Measurements from ENCODE around the gene PITX1. TPM values are rescaled to one million over a fixed set of nuclear protein-coding genes. Genes with fewer than 3 reads are reported as not detected.

The PITX1 gene
- total RNA-seq, 2 experiments from 2014 or later: 56.3 to 76.4 TPM

DNA sequence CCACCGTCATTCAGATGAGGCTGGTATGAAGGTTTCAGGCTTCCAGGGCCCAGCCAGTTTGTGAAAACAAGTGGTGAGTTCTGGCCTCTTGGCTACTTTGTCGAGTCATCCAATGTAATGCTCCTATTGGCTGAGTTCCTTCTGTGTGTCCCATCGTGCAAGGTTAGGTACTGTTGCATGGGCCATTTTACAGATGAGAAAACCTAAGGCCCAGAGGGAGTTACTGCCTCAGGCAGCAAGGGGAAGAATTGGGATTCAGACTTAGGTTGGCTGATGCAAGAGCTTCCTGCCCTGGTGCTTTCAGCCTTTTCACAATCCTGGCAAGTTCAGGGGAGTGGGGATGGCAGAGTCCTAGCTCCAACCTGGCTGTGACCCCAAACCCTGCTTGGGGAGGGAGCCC, 17.4 kb upstream of the PITX1 start:
- no peak overlapping the region for H3K4me3 ChIP-seq (ENCODE audit: low read depth, low read length, poor library complexity, severe bottlenecking)
- H3K9me3 ChIP-seq (ENCODE audit: low read length): no peaks in the 10 kb centered on the region
- peak overlapping the region; percentile 70; the same call in 1 of the 2 replicates for H2AFZ ChIP-seq (ENCODE audit: low read length)
- CTCF ChIA-PET (ENCODE audit: unreplicated experiment): no interaction called here
- intact Hi-C loops (cut with micrococcal nuclease; ENCODE audit: unreplicated experiment): loop anchor here (5.0 kb wide), 1 partner anchor 126 kb away; no protein-coding TSS in a partner anchor
- H3K79me2 ChIP-seq (ENCODE audit: insufficient read depth, low read depth, low read length): peaks cover 6% of the 10 kb centered on the region; the same call in 1 of the 2 replicates
- peak overlapping the region; percentile 95 for H3K4me2 ChIP-seq (ENCODE audit: low read length)
- H4K20me1 ChIP-seq (ENCODE audit: insufficient read depth, low read length): no peaks in the 10 kb centered on the region
- no peak for TF ChIP-seq EZH2phosphoT487 (IDR thresholded peaks at IDR 0.05; ENCODE audit: borderline replicate concordance, low read depth, low read length)
- TF ChIP-seq, protein P1, sequence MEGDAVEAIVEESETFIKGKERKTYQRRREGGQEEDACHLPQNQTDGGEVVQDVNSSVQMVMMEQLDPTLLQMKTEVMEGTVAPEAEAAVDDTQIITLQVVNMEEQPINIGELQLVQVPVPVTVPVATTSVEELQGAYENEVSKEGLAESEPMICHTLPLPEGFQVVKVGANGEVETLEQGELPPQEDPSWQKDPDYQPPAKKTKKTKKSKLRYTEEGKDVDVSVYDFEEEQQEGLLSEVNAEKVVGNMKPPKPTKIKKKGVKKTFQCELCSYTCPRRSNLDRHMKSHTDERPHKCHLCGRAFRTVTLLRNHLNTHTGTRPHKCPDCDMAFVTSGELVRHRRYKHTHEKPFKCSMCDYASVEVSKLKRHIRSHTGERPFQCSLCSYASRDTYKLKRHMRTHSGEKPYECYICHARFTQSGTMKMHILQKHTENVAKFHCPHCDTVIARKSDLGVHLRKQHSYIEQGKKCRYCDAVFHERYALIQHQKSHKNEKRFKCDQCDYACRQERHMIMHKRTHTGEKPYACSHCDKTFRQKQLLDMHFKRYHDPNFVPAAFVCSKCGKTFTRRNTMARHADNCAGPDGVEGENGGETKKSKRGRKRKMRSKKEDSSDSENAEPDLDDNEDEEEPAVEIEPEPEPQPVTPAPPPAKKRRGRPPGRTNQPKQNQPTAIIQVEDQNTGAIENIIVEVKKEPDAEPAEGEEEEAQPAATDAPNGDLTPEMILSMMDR (conservative IDR thresholded peaks at IDR 0.05; ENCODE audit: low read length): no peak
- POLR2A ChIA-PET: interaction anchor here (1.4 to 2.7 kb wide), 5 partner anchors 12 to 20 kb away, joined by 3 to 19 read pairs (median 5); no protein-coding TSS in a partner anchor
- no peaks in the 10 kb centered on the region for H3K9me2 ChIP-seq (ENCODE audit: insufficient read depth, low read length)
- H3K36me3 ChIP-seq (ENCODE audit: insufficient read depth, low read length): no peaks in the 10 kb centered on the region
- peak overlapping the region; percentile 97 for H3K27ac ChIP-seq (ENCODE audit: low read depth, low read length, poor library complexity, severe bottlenecking)
- DNase-seq (ENCODE audit: low spot score): peak; percentile 45
- H3K4me1 ChIP-seq (ENCODE audit: insufficient read depth, low read length, poor library complexity, severe bottlenecking): peaks cover 97% of the 10 kb centered on the region
- BruUV-seq (replicated peaks): no TSS peak

DNA sequence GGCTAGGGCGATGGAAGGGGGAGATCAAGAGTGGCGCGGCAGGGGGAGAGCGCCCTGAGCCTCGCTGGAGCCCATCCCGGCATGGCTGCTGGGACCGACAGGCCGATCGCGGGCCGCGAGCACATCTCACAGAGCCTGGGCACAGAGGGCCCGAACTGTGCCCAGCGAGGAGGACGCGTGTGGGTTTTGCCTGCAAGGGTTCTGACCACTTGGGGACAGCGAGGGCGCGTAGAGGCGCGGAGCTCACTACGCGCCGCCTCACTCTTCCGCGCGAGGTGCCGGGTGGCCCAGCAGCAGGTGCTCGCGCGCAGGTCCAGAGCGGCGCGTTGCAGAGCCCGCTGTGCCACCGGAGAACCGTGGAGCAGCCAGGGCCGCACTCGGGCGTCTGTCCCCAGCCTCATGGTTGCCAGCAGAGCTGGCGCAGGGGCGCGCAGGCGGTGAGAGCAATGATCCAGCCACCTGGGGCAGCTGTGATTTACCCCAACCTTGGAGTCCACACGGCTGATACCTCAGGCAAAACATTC, 16.3 kb upstream of the PITX1 start:
- POLR2A ChIA-PET: interaction anchor here (0.8 to 2.8 kb wide), 2 partner anchors 18 to 129 kb away, joined by 3 to 10 read pairs; no protein-coding TSS in a partner anchor
- CTCF ChIA-PET (ENCODE audit: unreplicated experiment): no interaction called here
- TF ChIP-seq EZH2phosphoT487 (IDR thresholded peaks at IDR 0.05; ENCODE audit: borderline replicate concordance, low read depth, low read length): no peak
- TF ChIP-seq, protein P1 (conservative IDR thresholded peaks at IDR 0.05; ENCODE audit: low read length): no peak

DNA sequence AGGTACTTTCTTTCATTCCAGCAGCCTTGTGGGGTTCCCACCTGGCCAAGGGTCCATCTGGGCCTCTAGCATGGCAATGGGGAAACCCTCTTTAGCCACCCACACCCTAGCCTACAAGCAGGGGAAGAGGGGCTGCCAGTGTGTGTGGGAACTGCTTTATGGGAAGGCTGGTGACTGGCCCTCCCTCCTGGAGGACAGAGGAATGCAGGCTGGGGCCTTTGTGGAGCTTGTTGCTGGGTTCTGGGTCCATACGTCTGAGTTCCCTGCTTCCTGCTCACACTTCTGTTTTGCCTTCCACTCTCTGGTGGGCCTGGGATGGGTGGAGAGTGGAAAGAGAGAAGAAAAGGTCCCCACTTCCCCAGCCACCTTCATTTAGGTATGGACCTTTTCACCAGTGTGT, 14.9 kb upstream of the PITX1 start:
- Histone ChIP-seq H3K4me3 (ENCODE audit: low read depth, low read length, poor library complexity, severe bottlenecking) (no peak overlapping the region), H3K4me1 (ENCODE audit: insufficient read depth, low read length, poor library complexity, severe bottlenecking) (peaks cover 91% of the 10 kb centered on the region), H3K36me3 (ENCODE audit: insufficient read depth, low read length) (no peaks in the 10 kb centered on the region), H4K20me1 (ENCODE audit: insufficient read depth, low read length) (no peaks in the 10 kb centered on the region), H2AFZ (ENCODE audit: low read length) (peak overlapping the region; percentile 70; the same call in 1 of the 2 replicates), H3K27ac (ENCODE audit: low read depth, low read length, poor library complexity, severe bottlenecking) (peak overlapping the region; percentile 32), H3K9me3 (ENCODE audit: low read length) (no peaks in the 10 kb centered on the region), H3K79me2 (ENCODE audit: insufficient read depth, low read depth, low read length) (no peaks in the 10 kb centered on the region), H3K4me2 (ENCODE audit: low read length) (peak overlapping the region; percentile 34), H3K9me2 (ENCODE audit: insufficient read depth, low read length) (no peaks in the 10 kb centered on the region)
- POLR2A ChIA-PET: interaction anchor here (1.0 to 2.8 kb wide), 2 partner anchors 14 to 17 kb away, joined by 3 to 10 read pairs; no protein-coding TSS in a partner anchor
- TF ChIP-seq EZH2phosphoT487 (IDR thresholded peaks at IDR 0.05; ENCODE audit: borderline replicate concordance, low read depth, low read length): no peak
- TF ChIP-seq, protein P1 (conservative IDR thresholded peaks at IDR 0.05; ENCODE audit: low read length): no peak
- CTCF ChIA-PET (ENCODE audit: unreplicated experiment): interaction anchor here (0.5 kb wide), 1 partner anchor 43 kb away, joined by 3 read pairs; no protein-coding TSS in a partner anchor
- BruUV-seq (replicated peaks): no TSS peak
- intact Hi-C loops (cut with micrococcal nuclease; ENCODE audit: unreplicated experiment): loop anchor here (10.0 kb wide), 1 partner anchor 504 kb away; no protein-coding TSS in a partner anchor
- no peak for DNase-seq (ENCODE audit: low spot score)

More for the DNA sequence above, 16.3 kb upstream of the PITX1 start:
- H3K9me2 ChIP-seq (ENCODE audit: insufficient read depth, low read length): no peaks in the 10 kb centered on the region
- no peaks in the 10 kb centered on the region for H4K20me1 ChIP-seq (ENCODE audit: insufficient read depth, low read length)
- H3K27ac ChIP-seq (ENCODE audit: low read depth, low read length, poor library complexity, severe bottlenecking): no peak overlapping the region
- no peak overlapping the region for H3K4me3 ChIP-seq (ENCODE audit: low read depth, low read length, poor library complexity, severe bottlenecking)
- intact Hi-C loops (cut with micrococcal nuclease; ENCODE audit: unreplicated experiment): loop anchor here (5.0 kb wide), 1 partner anchor 127 kb away; no protein-coding TSS in a partner anchor
- H3K4me1 ChIP-seq (ENCODE audit: insufficient read depth, low read length, poor library complexity, severe bottlenecking): peaks cover 97% of the 10 kb centered on the region
- peak overlapping the region; percentile 70; the same call in 1 of the 2 replicates for H2AFZ ChIP-seq (ENCODE audit: low read length)
- peaks cover 6% of the 10 kb centered on the region; the same call in 1 of the 2 replicates for H3K79me2 ChIP-seq (ENCODE audit: insufficient read depth, low read depth, low read length)
- H3K9me3 ChIP-seq (ENCODE audit: low read length): no peaks in the 10 kb centered on the region
- no TSS peak for BruUV-seq (replicated peaks)
- H3K4me2 ChIP-seq (ENCODE audit: low read length): peak overlapping the region; percentile 95; the same call in 1 of the 2 replicates
- no peak for DNase-seq (ENCODE audit: low spot score)
- no peaks in the 10 kb centered on the region for H3K36me3 ChIP-seq (ENCODE audit: insufficient read depth, low read length)
